ENCODE results near the gene OVOL1.

OVOL1 gene

GRCh38 chr11:65779919-65780769 lies 6.7 kb upstream of the OVOL1 start:
- peak; percentile 81 to 92 (median 91) for DNase-seq
- CTCF ChIA-PET: interaction anchor here (0.5 to 10.9 kb wide), 40 partner anchors 9 to 265 kb away, joined by 3 to 137 read pairs (median 4); partner anchors contain the start of genes CCDC85B, FIBP and KAT5
- peaks cover 0 to 37% (median 19%) of the 10 kb centered on the region in 4 experiments for H3K4me1 ChIP-seq (ENCODE audit: control extremely low read depth in 1 of 4, control insufficient read depth in 4 of 4, insufficient read depth in 4 of 4, low read length in 3 of 4)

GRCh38 chr11:65780770-65781151 lies 6.1 kb upstream of the OVOL1 start, which contains the start of gene AP5B1:
TSS of gene AP5B1 (minus strand) at chr11:65780976. CDS start at chr11:65780591, 385 bp downstream.
- peaks cover 0 to 34% (median 19%) of the 10 kb centered on the region in 4 experiments for H3K4me1 ChIP-seq (ENCODE audit: control extremely low read depth in 1 of 4, control insufficient read depth in 4 of 4, insufficient read depth in 4 of 4, low read length in 3 of 4)
- peaks cover 0 to 40% (median 12%) of the 10 kb centered on the region in 5 experiments for H3K27me3 ChIP-seq (replicated peaks in 2 of 5; ENCODE audit: control insufficient read depth in 4 of 5, insufficient read depth in 5 of 5, low read length in 4 of 5)
- peak within 1 kb of the TSS in 1 of 2 experiments; percentile 77 for H3K27ac ChIP-seq (ENCODE audit: insufficient read depth in 1 of 2, low read depth in 1 of 2, low read length in 2 of 2, poor library complexity in 1 of 2, severe bottlenecking in 2 of 2)
- DNase-seq: peak; percentile 58 to 80 (median 68)
- CTCF ChIA-PET: interaction anchor here (0.7 to 10.9 kb wide), 18 partner anchors 10 to 213 kb away, joined by 3 to 137 read pairs (median 6); partner anchors contain the start of genes CCDC85B and FIBP
- peak within 1 kb of the TSS; percentile 56 to 85 (median 72) for H3K4me3 ChIP-seq (ENCODE audit: control insufficient read depth in 1 of 7, extremely low read depth in 1 of 7, insufficient read depth in 4 of 7, low read depth in 2 of 7, low read length in 6 of 7)
- WGBS (ENCODE audit: insufficient coverage): 0% methylated on average over 27 of the region's 59 CpGs
- POLR2A ChIA-PET: interaction anchor here (1.0 to 2.9 kb wide), 3 partner anchors 10 to 166 kb away, joined by 3 to 10 read pairs (median 3); partner anchors contain the start of gene PCNX3
- H3K9me3 ChIP-seq (ENCODE audit: control extremely low read depth in 1 of 5, control insufficient read depth in 4 of 5, insufficient read depth in 2 of 5, low read depth in 1 of 5, low read length in 4 of 5): no peaks in the 10 kb centered on the region
- peaks cover 0 to 34% (median 13%) of the 10 kb centered on the region in 4 experiments for H3K36me3 ChIP-seq (ENCODE audit: control insufficient read depth in 4 of 4, insufficient read depth in 4 of 4, low read length in 3 of 4)

More at GRCh38 chr11:65779919-65780769, 6.7 kb upstream of the OVOL1 start:
- peaks cover 0 to 34% (median 7%) of the 10 kb centered on the region in 5 experiments for H3K27me3 ChIP-seq (replicated peaks in 2 of 5; ENCODE audit: control insufficient read depth in 4 of 5, insufficient read depth in 5 of 5, low read length in 4 of 5)
- peak overlapping the region in 1 of 2 experiments; percentile 77 for H3K27ac ChIP-seq (ENCODE audit: insufficient read depth in 1 of 2, low read depth in 1 of 2, low read length in 2 of 2, poor library complexity in 1 of 2, severe bottlenecking in 2 of 2)
- peak overlapping the region; percentile 56 to 85 (median 72) for H3K4me3 ChIP-seq (ENCODE audit: control insufficient read depth in 1 of 7, extremely low read depth in 1 of 7, insufficient read depth in 4 of 7, low read depth in 2 of 7, low read length in 6 of 7)
- 3% methylated on average over 65 of the region's 76 CpGs for WGBS (ENCODE audit: insufficient coverage)
- POLR2A ChIA-PET: interaction anchor here (1.0 to 2.9 kb wide), 4 partner anchors 10 to 165 kb away, joined by 3 to 10 read pairs (median 3); partner anchors contain the start of gene PCNX3
- H3K36me3 ChIP-seq (ENCODE audit: control insufficient read depth in 4 of 4, insufficient read depth in 4 of 4, low read length in 3 of 4): peaks cover 0 to 39% (median 13%) of the 10 kb centered on the region in 4 experiments
- no peaks in the 10 kb centered on the region for H3K9me3 ChIP-seq (ENCODE audit: control extremely low read depth in 1 of 5, control insufficient read depth in 4 of 5, insufficient read depth in 2 of 5, low read depth in 1 of 5, low read length in 4 of 5)

- no peaks in the 10 kb centered on the region for H3K9me3 ChIP-seq (ENCODE audit: control extremely low read depth in 1 of 5, control insufficient read depth in 4 of 5, insufficient read depth in 2 of 5, low read depth in 1 of 5, low read length in 4 of 5)
- H3K27me3 ChIP-seq (replicated peaks in 2 of 5; ENCODE audit: control insufficient read depth in 4 of 5, insufficient read depth in 5 of 5, low read length in 4 of 5): peaks cover 0 to 46% (median 16%) of the 10 kb centered on the region in 5 experiments
- no peak overlapping the region for H3K27ac ChIP-seq (ENCODE audit: insufficient read depth in 1 of 2, low read depth in 1 of 2, low read length in 2 of 2, poor library complexity in 1 of 2, severe bottlenecking in 2 of 2)
- POLR2A ChIA-PET: interaction anchor here (1.0 to 2.9 kb wide), 3 partner anchors 9 to 166 kb away, joined by 3 to 10 read pairs (median 3); partner anchors contain the start of gene PCNX3
- peak overlapping the region in 5 of 7 experiments; percentile 28 to 85 (median 50) for H3K4me3 ChIP-seq (ENCODE audit: control insufficient read depth in 1 of 7, extremely low read depth in 1 of 7, insufficient read depth in 4 of 7, low read depth in 2 of 7, low read length in 6 of 7)
- H3K36me3 ChIP-seq (ENCODE audit: control insufficient read depth in 4 of 4, insufficient read depth in 4 of 4, low read length in 3 of 4): peaks cover 0 to 30% (median 13%) of the 10 kb centered on the region in 4 experiments
- 11% methylated on average over 66 of the region's 83 CpGs for WGBS (ENCODE audit: insufficient coverage)
- CTCF ChIA-PET: interaction anchor here (0.7 to 10.9 kb wide), 9 partner anchors 8 to 118 kb away, joined by 3 to 137 read pairs (median 17); partner anchors contain the start of genes CCDC85B and FIBP
- DNase-seq: no peak
- H3K4me1 ChIP-seq (ENCODE audit: control extremely low read depth in 1 of 4, control insufficient read depth in 4 of 4, insufficient read depth in 4 of 4, low read length in 3 of 4): peaks cover 0 to 32% (median 22%) of the 10 kb centered on the region in 4 experiments
Observed at GRCh38 chr11:65781152-65781961, 5.5 kb upstream of the OVOL1 start.

DNA sequence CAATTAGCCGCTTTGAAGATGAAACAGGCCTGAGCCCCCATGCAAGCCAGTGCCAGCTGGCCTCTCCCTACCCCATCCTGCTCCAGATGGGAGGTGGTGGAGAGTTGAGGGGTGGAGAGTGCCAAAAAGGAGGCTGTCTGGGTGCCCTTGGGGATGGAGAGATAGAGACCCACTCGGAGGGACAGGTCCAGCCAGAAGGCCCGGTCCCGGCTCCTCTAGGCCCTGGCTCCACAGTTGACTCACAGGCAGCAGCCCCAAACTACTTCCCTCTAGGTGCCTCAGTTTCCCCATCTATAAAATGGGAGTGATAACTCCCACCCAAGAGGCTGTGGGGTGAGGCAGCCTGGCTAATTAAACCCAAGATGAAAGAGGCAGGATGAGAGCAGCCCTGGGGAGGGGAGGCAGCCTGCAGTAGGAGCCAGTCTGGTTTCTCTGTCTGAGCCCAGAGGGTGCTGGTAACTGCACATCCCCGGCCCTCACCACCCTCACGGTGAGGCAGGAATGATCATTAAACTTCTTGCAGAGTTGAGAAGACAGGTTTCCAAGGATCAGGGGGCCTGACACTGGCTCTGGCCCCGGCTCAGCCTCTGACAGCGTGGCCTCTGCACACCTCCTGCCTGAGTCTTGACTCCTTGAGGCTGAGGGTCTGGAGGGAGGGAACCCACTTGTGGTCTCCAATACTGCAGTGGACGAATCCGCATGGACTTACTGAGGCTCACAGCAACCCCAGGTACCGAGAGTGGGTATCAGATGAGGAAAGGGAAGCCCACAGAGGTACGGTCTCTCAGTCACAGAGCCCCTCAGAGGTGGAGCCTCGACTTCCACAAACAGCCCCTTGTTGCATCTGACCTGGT lies 4.7 kb upstream of the OVOL1 start:
- POLR2A ChIA-PET: interaction anchor here (2.9 kb wide), 1 partner anchor 8 kb away, joined by 10 read pairs; no protein-coding TSS in a partner anchor
- Histone ChIP-seq H3K27ac (ENCODE audit: insufficient read depth in 1 of 2, low read depth in 1 of 2, low read length in 2 of 2, poor library complexity in 1 of 2, severe bottlenecking in 2 of 2) (no peak overlapping the region), H3K36me3 (ENCODE audit: control insufficient read depth in 4 of 4, insufficient read depth in 4 of 4, low read length in 3 of 4) (peaks cover 0 to 22% (median 10%) of the 10 kb centered on the region in 4 experiments), H3K27me3 (replicated peaks in 2 of 5; ENCODE audit: control insufficient read depth in 4 of 5, insufficient read depth in 5 of 5, low read length in 4 of 5) (peaks cover 0 to 55% (median 18%) of the 10 kb centered on the region in 5 experiments), H3K4me1 (ENCODE audit: control extremely low read depth in 1 of 4, control insufficient read depth in 4 of 4, insufficient read depth in 4 of 4, low read length in 3 of 4) (peaks cover 0 to 32% (median 29%) of the 10 kb centered on the region in 4 experiments), H3K4me3 (ENCODE audit: control insufficient read depth in 1 of 7, extremely low read depth in 1 of 7, insufficient read depth in 4 of 7, low read depth in 2 of 7, low read length in 6 of 7) (no peak overlapping the region), H3K9me3 (ENCODE audit: control extremely low read depth in 1 of 5, control insufficient read depth in 4 of 5, insufficient read depth in 2 of 5, low read depth in 1 of 5, low read length in 4 of 5) (no peaks in the 10 kb centered on the region)
- WGBS (ENCODE audit: insufficient coverage): 92% methylated on average over 10 of the region's 13 CpGs
- no peak for DNase-seq
- CTCF ChIA-PET: interaction anchor here (0.8 to 10.9 kb wide), 7 partner anchors 9 to 63 kb away, joined by 3 to 137 read pairs (median 3); no protein-coding TSS in a partner anchor

DNA sequence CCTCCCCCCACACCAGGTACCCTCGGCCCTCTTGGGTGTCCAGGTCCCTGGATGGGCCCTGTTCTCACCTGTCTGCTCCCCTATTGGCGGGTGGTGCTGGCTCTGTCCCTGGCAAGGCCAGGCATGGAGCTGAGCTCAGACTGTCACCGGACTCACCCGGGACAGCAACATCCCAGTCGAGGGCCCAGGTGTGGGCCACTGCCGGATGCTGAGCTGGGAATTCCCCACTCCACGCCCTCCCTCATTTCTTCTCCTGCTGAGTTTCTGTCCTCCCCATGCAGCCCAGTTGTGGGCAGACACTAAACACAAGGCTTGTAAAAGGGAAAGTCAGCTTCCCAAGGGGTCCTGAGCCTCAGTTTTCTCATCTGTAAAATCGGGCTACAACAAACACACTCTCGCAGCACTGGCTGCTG lies 4.0 kb upstream of the OVOL1 start:
- Histone ChIP-seq H3K4me3 (ENCODE audit: control insufficient read depth in 1 of 7, extremely low read depth in 1 of 7, insufficient read depth in 4 of 7, low read depth in 2 of 7, low read length in 6 of 7) (no peak overlapping the region), H3K36me3 (ENCODE audit: control insufficient read depth in 4 of 4, insufficient read depth in 4 of 4, low read length in 3 of 4) (peaks cover 0 to 16% (median 8%) of the 10 kb centered on the region in 4 experiments), H3K4me1 (ENCODE audit: control extremely low read depth in 1 of 4, control insufficient read depth in 4 of 4, insufficient read depth in 4 of 4, low read length in 3 of 4) (peaks cover 0 to 34% (median 33%) of the 10 kb centered on the region in 4 experiments), H3K27me3 (replicated peaks in 2 of 5; ENCODE audit: control insufficient read depth in 4 of 5, insufficient read depth in 5 of 5, low read length in 4 of 5) (peaks cover 0 to 59% (median 21%) of the 10 kb centered on the region in 5 experiments), H3K9me3 (ENCODE audit: control extremely low read depth in 1 of 5, control insufficient read depth in 4 of 5, insufficient read depth in 2 of 5, low read depth in 1 of 5, low read length in 4 of 5) (no peaks in the 10 kb centered on the region), H3K27ac (ENCODE audit: insufficient read depth in 1 of 2, low read depth in 1 of 2, low read length in 2 of 2, poor library complexity in 1 of 2, severe bottlenecking in 2 of 2) (no peak overlapping the region)
- WGBS (ENCODE audit: insufficient coverage): 92% methylated on average over 9 of the region's 9 CpGs
- CTCF ChIA-PET: interaction anchor here (0.9 to 10.9 kb wide), 8 partner anchors 10 to 77 kb away, joined by 3 to 137 read pairs (median 3); partner anchors contain the start of genes KAT5 and MUS81
- POLR2A ChIA-PET: no interaction called here
- no peak for DNase-seq
